Left cardiac atrium (tissue), 4 donors: ENCODE measurements around the gene NOSTRIN. TPM values are rescaled to one million over a fixed set of nuclear protein-coding genes. Genes with fewer than 3 reads are reported as not detected.
"Not testable (repeated sequence)": the region's sequence is repeated elsewhere in the genome, so short reads cannot be mapped to it uniquely, and the experiment has no call there.

Source experiments
- ATAC-seq, 2 donors: fragments of 200-7000 bp; cut with Tn5 transposase; one replicate each; pipeline ENCODE4 v1.9.1; 2020; ENCODE audit warnings: mild to moderate bottlenecking in 2 of 2, moderate library complexity in 2 of 2
- DNase-seq: peaks from one replicate; pipeline ENCODE4 v3.0.0-alpha.2; 2020
- intact Hi-C, 2 donors: fragments of 100-400 bp; cut with DNase I; formaldehyde crosslinking; loops; one replicate each; pipeline versions ENCODE4 v1.14.1 to v1.15.1; 2022 to 2023
- long read RNA-seq: library from polyadenylated mRNA; unstranded; transcript quantifications from one replicate; pipeline ENCODE4 v2.0.0, GENCODE V29; 2021
- total RNA-seq, 2 donors: library from RNA; stranded (reverse); fragmentation: NEBNext Ultra II Directional; extraction: Animal tissue kit (Norgen Biotek cat#: 25700); gene quantifications; one replicate each; pipeline ENCODE4 v1.2.1, GENCODE V29; 2021
- donor health status: DM: no; HTN: yes; CAD: no.
- donor health status: DM: no; HTN: yes; CAD: no; lungs with severe emphysema.
- donor health status: DM: yes; HTN: yes; CAD: no.
- donor health status: Dilated cardiomyopathy.

Gene NOSTRIN, protein sequence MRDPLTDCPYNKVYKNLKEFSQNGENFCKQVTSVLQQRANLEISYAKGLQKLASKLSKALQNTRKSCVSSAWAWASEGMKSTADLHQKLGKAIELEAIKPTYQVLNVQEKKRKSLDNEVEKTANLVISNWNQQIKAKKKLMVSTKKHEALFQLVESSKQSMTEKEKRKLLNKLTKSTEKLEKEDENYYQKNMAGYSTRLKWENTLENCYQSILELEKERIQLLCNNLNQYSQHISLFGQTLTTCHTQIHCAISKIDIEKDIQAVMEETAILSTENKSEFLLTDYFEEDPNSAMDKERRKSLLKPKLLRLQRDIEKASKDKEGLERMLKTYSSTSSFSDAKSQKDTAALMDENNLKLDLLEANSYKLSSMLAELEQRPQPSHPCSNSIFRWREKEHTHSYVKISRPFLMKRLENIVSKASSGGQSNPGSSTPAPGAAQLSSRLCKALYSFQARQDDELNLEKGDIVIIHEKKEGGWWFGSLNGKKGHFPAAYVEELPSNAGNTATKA
- total RNA-seq, result 10 to 100 TPM; 16.1 to 37.6 TPM
- long read RNA-seq, transcript NOSTRIN-201 (16 exons, 2,294 nt), result major isoform, 11 of 23 reads
- long read RNA-seq, partial matches to known transcripts, result 2 of 23 reads
- long read RNA-seq, other reads (novel, unspliced or antisense), result 10 of 23 reads

DNA sequence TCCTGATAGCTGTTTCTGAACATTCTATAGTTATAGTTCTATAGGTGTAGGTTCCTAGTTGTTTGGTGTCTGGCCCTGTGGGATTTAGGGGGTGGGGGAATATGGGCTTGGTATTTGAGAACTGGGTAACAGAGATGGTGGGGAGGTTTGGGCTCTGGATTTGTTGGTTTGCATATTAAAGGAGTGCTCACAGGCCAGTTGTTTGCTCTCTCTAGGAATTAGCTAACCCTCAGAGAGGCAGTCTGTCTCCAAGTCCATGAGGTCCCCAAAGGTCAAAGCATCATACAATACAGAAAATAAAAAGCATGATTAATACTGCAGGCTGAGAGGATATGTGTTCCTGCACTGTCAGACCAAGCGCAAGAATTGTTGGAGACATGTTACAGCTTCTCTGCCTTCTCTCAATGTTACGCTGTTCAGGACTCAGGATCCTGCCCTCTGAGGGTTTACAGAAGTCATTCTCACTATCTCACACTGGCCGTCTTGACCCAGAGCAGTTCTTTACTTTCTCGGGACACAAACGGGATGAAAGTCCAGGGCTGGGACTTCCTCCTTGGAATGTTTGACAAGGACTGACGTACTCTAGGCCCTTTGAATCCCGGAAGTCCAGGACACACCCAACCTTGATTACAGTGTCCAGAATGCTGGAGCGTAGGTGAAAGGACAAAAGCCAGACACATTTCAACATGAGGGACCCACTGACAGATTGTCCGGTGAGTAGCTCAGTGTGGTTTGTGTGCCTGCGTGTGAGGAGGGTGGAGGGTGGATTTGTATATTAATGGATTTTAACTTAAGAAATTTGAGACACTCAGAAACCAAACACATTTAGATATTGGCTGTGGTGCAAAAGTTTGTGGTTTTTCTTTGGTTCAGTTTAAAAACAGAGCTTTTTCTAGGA is at the start of gene NOSTRIN:
NOSTRIN (plus strand) TSS at position 677 of the 898 bp plus-strand sequence; CDS start at position 687, 10 bp downstream.
- intact Hi-C loops, result no loop called here
- ATAC-seq (peak; percentile 80 to 89), DNase-seq (peak; percentile 66)

DNA sequence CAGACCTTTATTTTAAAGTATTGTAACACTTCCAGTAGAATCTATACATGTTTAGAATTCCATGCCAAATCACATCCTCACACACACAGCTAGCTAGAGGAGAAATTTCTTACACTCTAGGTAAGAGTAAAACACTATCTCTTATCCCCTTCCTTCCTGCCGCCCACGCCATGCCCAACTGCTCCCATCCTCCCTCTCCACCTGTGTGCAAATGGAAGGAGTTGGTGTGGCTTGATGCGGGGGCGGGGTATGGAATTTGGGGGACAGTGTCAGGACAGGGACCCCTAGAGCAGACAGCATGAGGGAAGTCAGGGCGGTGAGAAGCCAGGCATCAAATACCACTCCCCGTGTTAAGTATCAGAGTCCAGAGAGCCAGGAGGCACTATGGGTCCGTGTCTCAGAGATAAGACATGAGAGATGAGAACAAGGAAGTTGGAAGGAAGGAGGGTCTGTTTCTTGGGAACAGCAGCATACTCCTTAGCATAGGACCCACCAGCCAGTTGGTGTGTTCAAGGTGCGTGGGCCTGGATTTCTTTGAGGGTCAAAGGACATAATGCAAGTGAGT is 48.6 kb upstream of the NOSTRIN start:
- ATAC-seq (no peak), DNase-seq (no peak)
- intact Hi-C loops, result no loop called here

DNA sequence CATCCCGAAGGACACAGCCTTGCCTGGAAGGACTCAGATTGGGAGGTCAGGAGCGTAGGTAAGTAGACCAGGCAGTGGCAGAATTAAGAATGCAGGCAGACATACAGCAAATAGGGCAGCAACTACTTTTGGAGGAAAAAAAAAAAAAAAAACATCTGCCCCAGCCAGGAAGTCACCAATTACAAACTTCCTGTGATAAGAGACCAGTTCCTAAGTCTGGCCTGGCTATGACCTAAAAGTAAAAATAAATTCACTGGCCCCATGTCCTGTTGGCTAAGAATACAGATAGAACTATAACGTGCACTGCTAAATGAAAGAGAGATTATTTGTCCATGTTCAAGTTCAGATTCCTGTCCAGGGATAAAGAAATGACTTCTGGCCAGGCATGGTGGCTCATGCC is 45.2 kb upstream of the NOSTRIN start:
- DNase-seq (no peak), ATAC-seq (peak; percentile 25 to 33)
- intact Hi-C loops, result no loop called here

DNA sequence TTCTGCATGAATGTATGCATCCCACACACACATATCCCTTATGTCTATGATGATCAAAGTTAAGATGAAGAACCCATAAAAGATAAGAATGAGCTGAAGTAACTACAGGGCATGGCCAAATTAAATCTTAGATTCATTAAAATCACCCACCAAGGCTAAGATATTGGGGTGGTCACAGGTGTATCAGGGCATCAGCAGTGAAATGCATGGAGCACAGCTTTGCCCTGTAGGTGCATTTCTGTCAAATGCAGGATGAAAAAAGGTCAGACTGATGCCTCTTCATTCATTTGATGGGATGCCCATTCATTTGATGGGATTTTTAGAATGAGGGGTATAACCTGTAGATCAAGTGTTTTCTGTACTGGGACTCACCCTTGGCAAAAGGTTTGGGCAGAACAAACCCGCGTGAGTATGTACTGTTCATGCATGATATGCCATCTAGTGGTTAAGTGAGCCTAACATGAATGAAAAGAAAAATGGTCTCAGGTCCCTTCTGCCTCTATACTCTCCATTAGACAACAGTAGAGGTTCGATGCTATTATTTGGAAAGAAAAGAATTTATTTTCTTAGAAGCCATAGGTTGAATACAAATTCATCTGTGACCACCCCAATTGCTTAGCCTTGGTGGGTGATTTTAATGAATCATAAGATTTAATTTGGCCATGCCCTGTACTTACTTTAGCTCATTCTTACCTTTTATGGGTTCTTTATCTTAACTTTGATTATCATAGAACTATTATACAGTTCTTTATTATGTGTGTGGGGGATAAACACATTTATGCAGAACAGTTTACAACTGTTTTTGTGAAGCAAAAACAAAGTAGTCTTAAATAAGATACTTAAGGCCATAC is 43.2 kb upstream of the NOSTRIN start:
- no peak for DNase-seq
- intact Hi-C loops, result loop anchor here in 1 of 2 donors (2.0 kb wide), 1 partner anchor 412 kb away; no protein-coding TSS in a partner anchor
- peak; percentile 85 to 89 for ATAC-seq

DNA sequence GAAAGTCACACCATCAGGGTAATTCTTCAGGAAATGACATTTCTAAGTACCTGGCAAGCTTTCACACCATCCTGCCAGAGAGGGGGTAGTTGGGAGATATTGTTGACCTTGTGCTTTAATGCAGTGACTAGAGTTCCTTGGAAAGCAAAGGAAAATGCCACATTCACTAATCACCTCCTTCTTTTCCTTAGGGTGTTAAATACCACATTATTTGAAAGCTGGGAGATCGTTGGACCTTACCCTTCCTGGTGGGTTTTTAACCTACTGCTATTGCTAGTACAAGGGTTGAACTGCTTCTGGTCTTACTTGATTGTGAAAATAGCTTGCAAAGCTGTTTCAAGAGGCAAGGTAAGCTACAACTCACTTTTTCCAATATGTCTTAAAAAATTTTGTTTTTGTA is 37.0 kb upstream of the NOSTRIN start:
- ATAC-seq (no peak), DNase-seq (no peak)
- intact Hi-C loops, result loop anchor here in 1 of 2 donors (10.0 kb wide), 1 partner anchor 51 kb away; no protein-coding TSS in a partner anchor

DNA sequence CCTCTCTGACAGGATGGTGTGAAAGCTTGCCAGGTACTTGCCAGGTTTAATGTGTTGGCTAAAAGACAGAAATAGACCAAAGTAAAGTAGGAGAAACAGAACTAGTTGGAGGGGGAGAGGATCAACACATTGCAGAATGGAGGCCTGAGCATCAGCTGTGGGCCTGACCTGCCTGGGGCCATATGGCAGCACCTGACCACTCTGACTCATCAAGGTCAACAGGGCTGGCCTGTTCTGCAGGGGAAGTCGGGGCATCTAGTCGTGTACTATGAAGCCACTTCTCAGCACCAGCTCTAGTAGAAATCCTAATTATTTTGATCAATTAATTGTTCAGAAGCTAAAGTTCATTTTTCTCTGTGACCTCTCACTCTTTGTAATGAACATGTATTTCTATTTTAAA is 35.8 kb upstream of the NOSTRIN start:
- DNase-seq (no peak), ATAC-seq (peak in 1 of 2 donors; percentile 34)
- intact Hi-C loops, result loop anchor here in 1 of 2 donors (10.0 kb wide), 1 partner anchor 52 kb away; no protein-coding TSS in a partner anchor

DNA sequence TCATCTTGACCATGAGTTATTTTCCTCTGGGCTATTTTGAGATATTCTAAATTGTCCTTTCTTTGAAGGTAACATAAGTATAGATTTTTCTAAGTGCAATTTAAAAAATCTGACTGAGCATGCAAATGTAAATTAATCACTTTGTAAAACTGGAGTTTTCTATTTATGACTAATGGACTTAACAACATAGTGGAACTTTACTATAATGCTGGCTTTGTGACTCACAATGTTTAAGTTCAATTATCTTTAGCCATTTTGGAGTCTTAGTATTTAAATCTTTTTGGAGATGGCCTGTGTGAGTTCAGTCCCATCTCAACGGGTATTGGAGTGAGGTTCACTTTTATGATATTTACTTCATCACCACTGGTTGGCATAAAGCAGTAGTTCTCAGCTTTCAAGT is 35.2 kb upstream of the NOSTRIN start:
- DNase-seq (no peak), ATAC-seq (no peak)
- intact Hi-C loops, result loop anchor here in 1 of 2 donors (10.0 kb wide), 1 partner anchor 52 kb away; no protein-coding TSS in a partner anchor

DNA sequence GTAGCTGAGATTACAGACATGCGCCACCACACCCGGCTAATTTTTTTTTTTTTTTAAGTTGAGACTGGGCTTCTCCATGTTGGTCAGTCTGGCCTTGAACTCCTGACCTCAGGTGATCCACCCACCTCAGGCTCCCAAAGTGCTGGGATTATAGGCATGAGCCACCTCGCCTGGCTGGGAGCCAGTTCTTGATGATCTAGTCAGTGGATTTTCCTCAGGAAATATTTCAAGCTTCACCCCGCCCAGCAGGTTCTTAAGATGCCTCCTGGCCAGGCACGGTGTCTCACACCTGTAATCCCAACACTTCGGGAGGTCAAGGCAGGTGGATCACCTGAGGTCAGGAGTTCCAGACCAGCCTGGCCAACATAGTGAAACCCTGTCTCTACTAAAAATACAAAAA is 34.1 kb upstream of the NOSTRIN start:
- not testable (repeated sequence) for DNase-seq, ATAC-seq
- intact Hi-C loops, result loop anchor here in 1 of 2 donors (10.0 kb wide), 1 partner anchor 54 kb away; no protein-coding TSS in a partner anchor

DNA sequence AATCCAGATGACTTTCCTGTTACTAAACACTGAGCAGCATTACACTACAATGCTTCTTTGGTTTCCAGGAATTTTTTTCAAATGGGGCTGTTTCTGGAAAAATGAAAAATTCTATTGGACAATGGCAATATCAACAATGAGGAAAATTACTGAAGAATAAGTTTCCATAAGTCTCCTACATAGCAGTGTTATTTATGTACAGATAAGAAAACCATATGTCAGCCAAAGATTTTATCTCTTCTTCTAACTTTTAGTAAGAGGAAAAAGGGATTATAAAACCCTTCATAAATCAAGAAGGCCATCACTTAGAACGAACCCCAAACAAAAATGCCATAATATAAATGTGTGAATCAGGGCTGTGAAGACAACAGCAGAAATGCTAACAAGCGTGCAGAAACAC is 31.6 kb upstream of the NOSTRIN start:
- DNase-seq, result no peak
- ATAC-seq, result no peak
- intact Hi-C loops, result loop anchor here (5.0 to 10.0 kb wide), 3 partner anchors 77 to 154 kb away; no protein-coding TSS in a partner anchor

DNA sequence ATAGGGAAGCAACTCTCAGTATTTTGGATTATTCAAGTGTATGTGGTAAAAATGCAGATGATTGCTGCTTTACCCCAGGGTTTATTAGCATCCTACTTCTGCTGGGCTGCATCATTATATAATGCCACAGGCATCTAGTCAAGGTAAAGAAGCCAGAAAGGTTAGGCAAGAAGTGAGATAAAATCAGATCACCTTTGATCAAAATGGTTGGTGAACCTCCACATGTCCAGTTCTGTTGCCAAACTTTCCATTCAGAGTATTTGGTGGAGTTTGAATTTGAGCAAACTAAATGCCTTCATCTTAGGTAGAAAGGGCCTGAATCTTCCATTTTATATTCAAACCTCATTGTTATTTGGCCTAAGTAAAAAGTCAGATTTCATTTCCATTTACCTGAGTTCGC is 29.7 kb upstream of the NOSTRIN start:
- no peak for DNase-seq

DNA sequence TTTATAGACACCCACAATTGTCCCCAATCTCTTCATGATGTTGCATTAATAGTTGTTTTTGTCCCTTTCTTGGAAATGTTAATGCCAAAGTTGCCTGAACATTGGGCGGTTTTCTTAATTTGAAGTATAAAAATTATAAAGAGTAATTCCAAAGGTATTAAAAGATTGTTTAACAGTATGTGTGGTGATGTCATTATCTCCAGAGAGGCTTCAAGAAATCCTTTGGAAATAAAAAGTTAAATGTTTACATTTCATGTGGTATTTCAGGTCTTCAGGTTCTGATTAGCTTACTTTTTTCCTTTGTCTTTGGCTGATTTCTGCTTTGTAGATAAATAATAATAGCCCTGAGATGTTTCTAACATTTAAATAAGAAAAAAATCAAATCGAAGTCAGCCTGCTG is 29.3 kb upstream of the NOSTRIN start:
- ATAC-seq, result no peak
- no peak for DNase-seq
- intact Hi-C loops, result loop anchor here (5.0 to 10.0 kb wide), 3 partner anchors 74 to 152 kb away; no protein-coding TSS in a partner anchor

More for the DNA sequence above, 29.7 kb upstream of the NOSTRIN start:
- ATAC-seq, result no peak
- intact Hi-C loops, result loop anchor here (5.0 to 10.0 kb wide), 3 partner anchors 75 to 152 kb away; no protein-coding TSS in a partner anchor

DNA sequence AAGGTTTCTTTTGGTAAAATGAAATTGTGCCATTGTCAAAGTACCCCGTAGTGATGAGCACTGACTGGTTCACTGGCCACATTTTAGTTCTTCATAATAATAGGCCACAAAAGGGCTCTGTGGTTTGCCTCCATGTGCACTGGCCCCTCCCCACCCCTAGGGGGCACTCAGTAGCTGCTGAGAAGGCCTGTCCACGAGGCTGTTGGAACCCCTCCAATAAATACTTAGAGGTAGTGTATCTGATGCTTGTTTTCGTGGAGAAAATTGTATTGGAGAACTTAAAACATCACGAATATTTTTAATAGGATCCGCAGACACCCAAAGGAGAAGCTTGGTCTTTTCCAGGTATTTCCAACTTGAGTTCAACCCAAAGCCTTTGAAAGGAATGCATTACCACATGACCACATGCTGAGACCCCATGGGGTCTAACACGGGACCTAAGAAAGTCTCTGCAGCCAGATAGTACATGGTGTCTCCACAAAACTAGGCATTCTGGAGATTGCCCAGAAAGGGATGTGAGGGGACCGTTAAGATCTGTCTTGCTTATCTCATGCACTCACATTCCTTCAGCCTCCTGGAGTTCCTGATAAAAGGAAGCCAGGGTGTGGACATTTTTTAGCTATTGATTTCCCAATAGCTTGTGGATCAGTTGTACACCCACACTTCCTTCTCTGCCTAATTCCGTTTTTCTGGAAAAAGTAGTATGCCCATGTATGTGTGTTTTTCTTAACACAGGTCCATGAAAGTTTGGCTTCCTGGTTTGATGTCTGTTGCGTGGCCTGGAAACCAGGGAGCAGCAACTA is 28.5 kb upstream of the NOSTRIN start:
- ATAC-seq, result peak; percentile 78 to 87
- intact Hi-C loops, result loop anchor here (5.0 to 10.0 kb wide), 3 partner anchors 73 to 151 kb away; no protein-coding TSS in a partner anchor
- DNase-seq, result peak; percentile 62

DNA sequence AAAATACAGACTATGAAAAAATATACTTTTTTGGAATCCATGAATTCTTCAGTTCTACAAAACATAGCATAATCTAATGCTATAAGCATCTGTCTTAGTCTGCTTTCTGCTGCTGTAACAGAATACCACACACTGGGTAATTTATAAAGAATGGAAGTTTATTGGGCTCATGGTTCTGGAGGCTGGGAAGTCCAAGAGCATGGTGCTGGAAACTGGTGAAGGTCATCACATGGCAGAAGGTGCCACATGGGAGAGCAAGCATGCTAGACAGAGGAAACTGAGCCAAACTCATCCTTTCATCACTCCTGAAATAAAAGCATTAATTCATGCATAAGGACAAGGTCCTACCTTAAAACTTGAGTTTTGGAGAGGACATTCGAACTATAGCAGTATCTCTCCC is 26.6 kb upstream of the NOSTRIN start:
- intact Hi-C loops, result loop anchor here in 1 of 2 donors (10.0 kb wide), 1 partner anchor 149 kb away; no protein-coding TSS in a partner anchor
- ATAC-seq, result no peak
- DNase-seq, result no peak

DNA sequence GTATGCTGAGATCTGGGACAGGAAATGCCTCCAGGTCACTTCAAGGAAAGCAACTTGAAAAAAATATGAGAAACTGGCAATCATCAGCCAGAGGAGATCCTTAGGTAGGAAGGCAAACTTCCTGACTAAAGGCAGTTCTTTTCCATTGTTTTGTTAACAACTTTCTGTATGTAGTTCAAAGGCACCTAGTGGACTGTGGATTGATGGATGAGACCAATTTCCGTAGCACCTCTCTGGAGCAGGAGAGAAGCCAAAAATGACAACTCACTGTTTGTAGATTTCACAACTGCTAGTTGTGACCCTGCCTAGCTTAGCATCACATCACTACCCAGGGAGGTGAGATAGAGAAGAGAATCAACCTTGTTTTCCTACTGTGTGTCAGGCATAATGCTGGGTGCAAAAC is 21.8 kb upstream of the NOSTRIN start:
- DNase-seq, result no peak
- peak in 1 of 2 donors; percentile 45 for ATAC-seq
- intact Hi-C loops, result no loop called here

DNA sequence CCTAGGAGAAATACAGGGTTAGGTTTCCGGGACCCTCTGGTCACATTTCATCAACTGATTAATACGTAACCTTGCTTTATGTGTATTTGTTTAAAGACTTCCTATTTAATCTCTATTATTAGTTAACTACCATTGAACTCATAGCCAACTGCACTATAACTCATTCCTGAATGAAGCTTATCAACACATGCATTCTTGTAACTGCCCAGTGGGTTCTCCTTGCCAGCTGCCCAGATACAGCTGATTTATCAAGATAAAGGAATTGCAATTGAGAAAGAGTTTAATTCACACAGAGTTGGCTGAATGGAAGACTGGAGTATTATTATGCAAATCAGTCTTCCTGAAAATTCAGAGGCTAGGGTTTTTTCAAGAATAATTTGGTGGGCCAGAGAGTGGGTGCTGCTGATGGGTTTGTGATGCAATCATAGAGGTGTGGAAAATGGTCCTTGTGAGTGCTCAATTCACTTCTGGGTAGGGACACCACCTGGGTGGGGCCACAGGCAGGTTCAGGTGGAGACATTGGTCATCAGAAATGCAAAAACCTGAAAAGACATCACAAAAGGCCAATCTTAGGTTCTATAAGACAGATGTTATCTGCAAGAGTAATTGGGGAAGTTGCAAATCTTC is 21.1 kb upstream of the NOSTRIN start:
- intact Hi-C loops, result no loop called here
- DNase-seq, result no peak
- peak in 1 of 2 donors; percentile 39 for ATAC-seq

DNA sequence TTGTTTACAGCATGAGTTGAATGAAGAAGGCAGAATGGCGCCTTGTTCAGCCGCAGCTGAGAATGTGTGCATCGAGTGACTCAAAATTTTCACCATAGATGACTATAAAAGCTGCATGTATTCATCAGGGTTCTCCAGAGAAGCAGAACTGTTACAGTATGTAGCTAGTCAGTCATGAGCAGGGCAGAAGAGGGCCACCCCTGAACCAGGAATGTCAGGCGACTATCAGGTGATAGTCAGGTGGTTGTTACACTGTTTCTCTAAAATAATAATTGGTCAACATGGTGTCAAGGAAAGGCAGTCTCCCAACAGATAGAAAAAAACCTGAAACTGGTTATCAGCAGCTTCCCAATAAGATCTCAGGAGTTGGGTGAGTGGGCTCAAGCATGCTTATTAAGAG is 20.2 kb upstream of the NOSTRIN start:
- ATAC-seq (no peak), DNase-seq (no peak)
- intact Hi-C loops, result no loop called here
